ENCODE data around the gene NOTCH2.

DNA sequence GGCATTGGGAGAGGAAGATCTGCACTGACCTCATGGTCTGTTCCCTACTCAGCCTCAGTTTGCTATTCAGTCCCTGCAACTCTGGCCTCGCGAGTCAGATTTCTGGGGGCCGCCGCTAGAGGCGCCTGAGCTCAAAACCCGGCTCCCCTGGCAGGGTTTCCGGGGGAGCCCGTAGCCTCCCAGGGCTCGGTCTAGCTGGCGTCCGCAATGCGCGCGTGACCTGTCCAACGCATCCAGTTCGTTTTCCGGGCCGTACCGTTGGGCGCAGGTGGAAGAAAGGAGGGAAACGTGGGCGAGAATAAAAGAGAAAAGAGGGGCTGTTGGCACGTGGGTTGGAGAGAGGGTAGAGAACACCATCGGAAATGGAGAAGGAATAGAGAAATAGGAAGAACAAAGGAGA is 173.2 kb downstream of the NOTCH2 start, which contains the start of gene ADAM30:
- TF ChIP-seq, protein P1, sequence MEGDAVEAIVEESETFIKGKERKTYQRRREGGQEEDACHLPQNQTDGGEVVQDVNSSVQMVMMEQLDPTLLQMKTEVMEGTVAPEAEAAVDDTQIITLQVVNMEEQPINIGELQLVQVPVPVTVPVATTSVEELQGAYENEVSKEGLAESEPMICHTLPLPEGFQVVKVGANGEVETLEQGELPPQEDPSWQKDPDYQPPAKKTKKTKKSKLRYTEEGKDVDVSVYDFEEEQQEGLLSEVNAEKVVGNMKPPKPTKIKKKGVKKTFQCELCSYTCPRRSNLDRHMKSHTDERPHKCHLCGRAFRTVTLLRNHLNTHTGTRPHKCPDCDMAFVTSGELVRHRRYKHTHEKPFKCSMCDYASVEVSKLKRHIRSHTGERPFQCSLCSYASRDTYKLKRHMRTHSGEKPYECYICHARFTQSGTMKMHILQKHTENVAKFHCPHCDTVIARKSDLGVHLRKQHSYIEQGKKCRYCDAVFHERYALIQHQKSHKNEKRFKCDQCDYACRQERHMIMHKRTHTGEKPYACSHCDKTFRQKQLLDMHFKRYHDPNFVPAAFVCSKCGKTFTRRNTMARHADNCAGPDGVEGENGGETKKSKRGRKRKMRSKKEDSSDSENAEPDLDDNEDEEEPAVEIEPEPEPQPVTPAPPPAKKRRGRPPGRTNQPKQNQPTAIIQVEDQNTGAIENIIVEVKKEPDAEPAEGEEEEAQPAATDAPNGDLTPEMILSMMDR (IDR thresholded peaks at IDR 0.05): no peak
- TF ChIP-seq POLR2A (IDR thresholded peaks at IDR 0.05): no peak

Measured in adrenal gland (tissue), 5 donors.